T-helper 17 cell (primary cell): ENCODE measurements around the gene RBM47. TPM values are rescaled to one million over a fixed set of nuclear protein-coding genes. Genes with fewer than 3 reads are reported as not detected.
A peak's percentile ranks its signal among the peaks of the same experiment; 100 is the strongest.
"Not testable (repeated sequence)": the region's sequence is repeated elsewhere in the genome, so short reads cannot be mapped to it uniquely, and the experiment has no call there.

Experiments used
- ATAC-seq: fragments of 150-1000 bp; cut with Tn5 transposase; 2 replicates; pipeline ENCODE4 v1.10.0; 2021; ENCODE audit warnings: mild to moderate bottlenecking, moderate library complexity
- DNase-seq, 3 donors: peaks; one replicate each; pipeline versions ENCODE4 v3.0.0 to v3.0.0-alpha.2; 2020 to 2021
- H3K9me3 ChIP-seq: one replicate; pipeline ENCODE4 v1.7.0; 2013; ENCODE audit warnings: low read length, mild to moderate bottlenecking; ENCODE audit not compliant: control insufficient read depth, poor library complexity, severe bottlenecking
- H3K27ac Mint-ChIP-seq: one replicate; pipeline ENCODE4 v1.8.0; 2022; ENCODE audit warnings: mild to moderate bottlenecking, moderate library complexity, mixed read lengths
- H3K27me3 Mint-ChIP-seq: one replicate; pipeline ENCODE4 v1.8.0; 2022; ENCODE audit warnings: mixed read lengths
- H3K36me3 Mint-ChIP-seq: one replicate; pipeline ENCODE4 v1.8.0; 2022; ENCODE audit warnings: low read depth, mixed read lengths
- H3K4me1 Mint-ChIP-seq: one replicate; pipeline ENCODE4 v1.8.0; 2022; ENCODE audit warnings: mild to moderate bottlenecking, mixed read lengths
- H3K4me3 Mint-ChIP-seq: one replicate; pipeline ENCODE4 v1.8.0; 2022; ENCODE audit warnings: mild to moderate bottlenecking, moderate library complexity, mixed read lengths
- total RNA-seq, 4 donors: library from RNA in 2 of 4; stranded (reverse) in 2 of 4; gene quantifications; one replicate each; pipeline ENCODE4 v1.2.3 and lab custom pipeline; 2022 to 2026

The RBM47 gene
- total RNA-seq, 2 donors from 2014 or later: 0.91 to 3.4 TPM

GRCh38 chr4:40520533-40520932, 109.1 kb downstream of the RBM47 start:
- Mint-ChIP-seq H3K36me3 (no peaks in the 10 kb centered on the region), H3K27me3 (peaks cover 8% of the 10 kb centered on the region), H3K4me3 (no peak overlapping the region), H3K27ac (no peak overlapping the region), H3K4me1 (peaks cover 2% of the 10 kb centered on the region)
- no peaks in the 10 kb centered on the region for H3K9me3 ChIP-seq
- no peak for DNase-seq
- no peak for ATAC-seq

- not testable (repeated sequence) for DNase-seq, H3K4me1 Mint-ChIP-seq, H3K4me3 Mint-ChIP-seq, H3K36me3 Mint-ChIP-seq, ATAC-seq, H3K27me3 Mint-ChIP-seq, H3K9me3 ChIP-seq
- H3K27ac Mint-ChIP-seq: peak overlapping the region; percentile 43
Observed at GRCh38 chr4:40517081-40517480, 112.6 kb downstream of the RBM47 start.

GRCh38 chr4:40516651-40517050, 113.0 kb downstream of the RBM47 start:
- DNase-seq (no peak), ATAC-seq (no peak)
- no peaks in the 10 kb centered on the region for H3K9me3 ChIP-seq
- peaks cover 8% of the 10 kb centered on the region for H3K27me3 Mint-ChIP-seq
- no peak overlapping the region for H3K4me3 Mint-ChIP-seq
- peaks cover 2% of the 10 kb centered on the region for H3K4me1 Mint-ChIP-seq
- H3K27ac Mint-ChIP-seq: no peak overlapping the region
- no peaks in the 10 kb centered on the region for H3K36me3 Mint-ChIP-seq

- no peak for DNase-seq
- peak; percentile 25 for ATAC-seq
- Mint-ChIP-seq H3K27me3 (peaks cover 8% of the 10 kb centered on the region), H3K4me3 (no peak overlapping the region), H3K27ac (no peak overlapping the region), H3K4me1 (peaks cover 2% of the 10 kb centered on the region), H3K36me3 (no peaks in the 10 kb centered on the region)
- no peaks in the 10 kb centered on the region for H3K9me3 ChIP-seq
Observed at GRCh38 chr4:40515398-40516293, 114.0 kb downstream of the RBM47 start.

GRCh38 chr4:40515037-40515397, 114.6 kb downstream of the RBM47 start:
- Mint-ChIP-seq H3K36me3 (no peaks in the 10 kb centered on the region), H3K27ac (no peak overlapping the region), H3K4me3 (no peak overlapping the region), H3K27me3 (peaks cover 2% of the 10 kb centered on the region), H3K4me1 (peaks cover 2% of the 10 kb centered on the region)
- H3K9me3 ChIP-seq: no peaks in the 10 kb centered on the region
- DNase-seq (no peak), ATAC-seq (no peak)

GRCh38 chr4:40514497-40514951, 115.1 kb downstream of the RBM47 start:
- Mint-ChIP-seq H3K4me3 (no peak overlapping the region), H3K27ac (no peak overlapping the region), H3K4me1 (peaks cover 2% of the 10 kb centered on the region), H3K36me3 (no peaks in the 10 kb centered on the region), H3K27me3 (no peaks in the 10 kb centered on the region)
- H3K9me3 ChIP-seq: no peaks in the 10 kb centered on the region
- no peak for DNase-seq
- no peak for ATAC-seq

- H3K27ac Mint-ChIP-seq: no peak overlapping the region
- H3K4me3 Mint-ChIP-seq: no peak overlapping the region
- H3K27me3 Mint-ChIP-seq: no peaks in the 10 kb centered on the region
- ATAC-seq (no peak), DNase-seq (no peak)
- H3K36me3 Mint-ChIP-seq: no peaks in the 10 kb centered on the region
- no peaks in the 10 kb centered on the region for H3K4me1 Mint-ChIP-seq
- H3K9me3 ChIP-seq: no peaks in the 10 kb centered on the region
Observed at GRCh38 chr4:40511036-40511614, 118.5 kb downstream of the RBM47 start.

- no peak overlapping the region for H3K27ac Mint-ChIP-seq
- H3K4me3 Mint-ChIP-seq: no peak overlapping the region
- no peaks in the 10 kb centered on the region for H3K9me3 ChIP-seq
- ATAC-seq: no peak
- H3K36me3 Mint-ChIP-seq: no peaks in the 10 kb centered on the region
- H3K27me3 Mint-ChIP-seq: no peaks in the 10 kb centered on the region
- H3K4me1 Mint-ChIP-seq: peaks cover 3% of the 10 kb centered on the region
- DNase-seq: no peak
Observed at GRCh38 chr4:40507977-40508376, 121.7 kb downstream of the RBM47 start.

- Mint-ChIP-seq H3K4me1 (peaks cover 9% of the 10 kb centered on the region), H3K4me3 (no peak overlapping the region), H3K36me3 (no peaks in the 10 kb centered on the region), H3K27me3 (no peaks in the 10 kb centered on the region), H3K27ac (no peak overlapping the region)
- H3K9me3 ChIP-seq: no peaks in the 10 kb centered on the region
- DNase-seq (no peak), ATAC-seq (no peak)
Observed at GRCh38 chr4:40506492-40506891, 123.2 kb downstream of the RBM47 start.

- H3K36me3 Mint-ChIP-seq: no peaks in the 10 kb centered on the region
- H3K4me1 Mint-ChIP-seq: peaks cover 9% of the 10 kb centered on the region
- H3K27ac Mint-ChIP-seq: no peak overlapping the region
- no peaks in the 10 kb centered on the region for H3K9me3 ChIP-seq
- ATAC-seq (no peak), DNase-seq (no peak)
- H3K27me3 Mint-ChIP-seq: no peaks in the 10 kb centered on the region
- H3K4me3 Mint-ChIP-seq: no peak overlapping the region
Observed at GRCh38 chr4:40506066-40506465, 123.6 kb downstream of the RBM47 start.

GRCh38 chr4:40502934-40503333, 126.7 kb downstream of the RBM47 start:
- Mint-ChIP-seq H3K27ac (peak overlapping the region; percentile 27), H3K4me1 (peaks cover 9% of the 10 kb centered on the region), H3K27me3 (no peaks in the 10 kb centered on the region), H3K36me3 (no peaks in the 10 kb centered on the region), H3K4me3 (no peak overlapping the region)
- no peaks in the 10 kb centered on the region for H3K9me3 ChIP-seq
- ATAC-seq (no peak), DNase-seq (no peak)

GRCh38 chr4:40502220-40502619, 127.4 kb downstream of the RBM47 start:
- Mint-ChIP-seq H3K27ac (peak overlapping the region; percentile 75), H3K27me3 (no peaks in the 10 kb centered on the region), H3K36me3 (no peaks in the 10 kb centered on the region), H3K4me1 (peaks cover 9% of the 10 kb centered on the region), H3K4me3 (no peak overlapping the region)
- no peaks in the 10 kb centered on the region for H3K9me3 ChIP-seq
- no peak for DNase-seq
- ATAC-seq: no peak

- DNase-seq: no peak
Observed at GRCh38 chr4:40500781-40501180, 128.9 kb downstream of the RBM47 start.

GRCh38 chr4:40493160-40493559, 136.5 kb downstream of the RBM47 start:
- no peak for ATAC-seq
- H3K36me3 Mint-ChIP-seq: no peaks in the 10 kb centered on the region
- no peak overlapping the region for H3K4me3 Mint-ChIP-seq

More at GRCh38 chr4:40500781-40501180, 128.9 kb downstream of the RBM47 start:
- peaks cover 9% of the 10 kb centered on the region for H3K4me1 Mint-ChIP-seq
- H3K9me3 ChIP-seq: no peaks in the 10 kb centered on the region
- no peak overlapping the region for H3K27ac Mint-ChIP-seq
- H3K27me3 Mint-ChIP-seq: no peaks in the 10 kb centered on the region
- no peak for ATAC-seq
- no peaks in the 10 kb centered on the region for H3K36me3 Mint-ChIP-seq
- H3K4me3 Mint-ChIP-seq: no peak overlapping the region

More at GRCh38 chr4:40493160-40493559, 136.5 kb downstream of the RBM47 start:
- H3K4me1 Mint-ChIP-seq: no peaks in the 10 kb centered on the region
- H3K27ac Mint-ChIP-seq: no peak overlapping the region
- no peak for DNase-seq
- peaks cover 7% of the 10 kb centered on the region for H3K27me3 Mint-ChIP-seq
- no peaks in the 10 kb centered on the region for H3K9me3 ChIP-seq
